Stimulated activated CD8-positive, alpha-beta memory T cell treated with anti-CD3 and anti-CD28 coated beads, Interleukin-4, amount 100 ng/mL, for 4 hours (primary cell): ENCODE measurements around the gene TSSK2.

Experiments
- DNase-seq, 2 donors: peaks; one replicate each; pipeline ENCODE4 v3.0.0-alpha.2; 2020; ENCODE audit warnings: low read depth in 2 of 2, low spot score in 1 of 2

Gene TSSK2

DNA sequence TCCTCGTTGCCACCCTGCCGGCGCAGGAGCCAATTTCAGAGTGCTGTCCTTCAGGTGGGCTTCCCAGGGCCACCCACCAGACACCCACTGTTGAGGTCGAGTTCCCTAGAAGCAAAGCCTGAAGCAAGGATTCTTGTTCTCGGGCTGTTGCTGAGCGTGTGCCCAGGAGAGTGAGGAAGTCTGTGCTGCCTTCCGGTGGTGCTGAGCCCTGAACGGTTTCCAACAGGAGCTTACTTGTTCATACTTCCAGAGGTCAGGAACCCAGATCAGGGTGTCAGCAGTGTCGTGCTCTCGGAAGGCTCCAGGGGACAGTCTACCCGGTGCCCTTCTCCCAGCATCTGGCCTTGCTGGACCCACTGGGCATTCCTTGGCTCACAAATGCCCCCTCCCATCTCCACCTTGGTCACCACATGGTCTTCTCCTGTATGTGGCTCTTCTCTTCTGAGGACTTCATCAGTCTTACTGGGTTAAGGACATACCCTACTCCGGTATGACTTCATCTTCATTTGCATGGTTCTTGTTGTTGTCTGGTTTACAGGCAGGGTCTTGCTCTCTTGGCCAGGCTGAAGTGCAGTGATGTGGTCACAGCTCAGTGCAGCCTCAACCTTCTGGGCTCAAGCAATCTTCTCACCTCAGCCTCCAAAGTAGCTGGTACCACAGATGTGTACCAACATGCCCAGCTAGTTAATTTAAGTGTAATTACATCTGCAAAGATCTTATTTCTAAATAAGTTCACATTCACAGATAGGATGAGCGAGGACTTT, 36.2 kb downstream of the TSSK2 start:
- DNase-seq: no peak

DNA sequence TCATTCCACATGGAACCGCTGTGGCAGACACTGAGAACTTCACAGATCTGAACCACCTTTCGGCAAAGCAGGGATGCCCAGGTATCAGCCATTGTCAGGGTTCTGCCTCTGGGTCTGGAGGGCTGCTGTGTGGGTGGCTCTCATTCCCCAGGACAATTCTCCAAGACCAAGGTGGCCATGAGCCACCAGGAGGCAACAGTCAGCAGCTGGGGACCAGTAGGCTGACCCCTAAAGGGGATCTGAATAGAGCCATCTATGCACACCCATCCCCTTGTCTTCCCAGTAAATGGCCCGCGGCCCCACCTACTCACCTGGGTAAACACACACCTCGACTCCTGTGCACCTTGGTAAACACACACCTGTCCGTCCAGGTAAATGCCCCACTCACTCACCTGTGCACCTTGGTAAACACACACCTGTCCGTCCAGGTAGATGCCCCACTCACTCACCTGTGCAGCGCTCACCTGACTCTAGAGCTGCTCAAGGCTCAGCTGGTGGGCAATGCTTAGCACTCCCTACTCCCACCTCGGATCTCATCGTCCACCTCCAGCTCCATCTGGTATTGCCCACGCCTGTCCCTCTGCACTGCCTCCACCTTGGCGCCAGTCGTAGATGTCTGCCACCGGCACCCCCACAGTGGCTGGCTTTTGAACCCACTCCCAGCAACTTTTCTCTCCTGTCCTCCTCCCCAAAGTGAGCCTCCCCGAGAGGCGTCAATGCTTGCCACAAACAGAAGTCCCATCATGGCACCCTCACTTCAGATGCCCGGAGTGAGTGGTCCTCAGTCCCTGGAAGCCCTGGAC, 37.2 kb downstream of the TSSK2 start:
- no peak for DNase-seq

DNA sequence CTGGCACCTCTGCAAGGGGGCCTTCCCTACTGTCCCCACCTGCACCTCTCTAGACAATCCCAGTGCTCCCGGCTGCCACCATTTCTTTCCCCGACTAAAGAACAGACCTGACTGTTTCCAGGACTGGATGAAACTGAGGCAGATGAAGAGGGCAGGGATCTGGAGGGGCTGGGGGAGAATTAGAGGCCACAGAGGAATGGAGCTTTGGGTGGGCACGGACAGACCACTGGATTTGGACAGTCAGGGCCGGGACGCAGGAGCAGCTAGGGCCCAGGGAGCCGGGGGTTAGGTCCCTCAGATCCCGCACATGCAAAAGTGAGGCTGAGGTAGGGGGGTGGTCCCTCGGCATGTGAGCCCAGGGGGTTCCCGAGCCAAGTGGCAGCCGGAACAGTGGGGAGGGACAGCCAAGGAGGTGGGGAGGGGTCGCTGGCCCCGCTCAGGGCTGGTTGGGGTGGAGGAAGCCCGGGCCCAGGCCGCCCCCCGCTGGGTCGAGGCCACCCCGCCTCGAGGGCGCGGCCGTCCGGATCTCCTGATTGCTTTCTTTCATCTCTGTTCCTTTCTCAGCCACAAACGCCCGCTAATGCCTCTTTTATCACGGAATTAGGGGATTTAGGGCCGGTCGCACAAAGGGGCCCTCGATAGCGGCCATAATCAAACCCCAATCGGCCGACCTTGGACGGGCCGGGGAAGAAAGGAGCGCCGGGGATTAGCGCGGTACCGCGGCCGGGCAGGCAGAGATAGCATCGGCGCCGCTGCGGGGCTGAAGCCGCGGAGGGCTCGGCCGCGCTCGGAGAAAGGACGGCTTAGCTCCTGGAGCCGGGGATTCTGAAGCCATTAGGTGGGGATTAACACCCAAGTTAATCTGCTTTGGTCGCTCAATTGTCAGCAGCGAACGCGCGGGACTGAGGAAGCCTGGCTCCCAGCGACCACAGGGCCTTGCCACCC, 38.2 kb downstream of the TSSK2 start:
- no peak for DNase-seq

DNA sequence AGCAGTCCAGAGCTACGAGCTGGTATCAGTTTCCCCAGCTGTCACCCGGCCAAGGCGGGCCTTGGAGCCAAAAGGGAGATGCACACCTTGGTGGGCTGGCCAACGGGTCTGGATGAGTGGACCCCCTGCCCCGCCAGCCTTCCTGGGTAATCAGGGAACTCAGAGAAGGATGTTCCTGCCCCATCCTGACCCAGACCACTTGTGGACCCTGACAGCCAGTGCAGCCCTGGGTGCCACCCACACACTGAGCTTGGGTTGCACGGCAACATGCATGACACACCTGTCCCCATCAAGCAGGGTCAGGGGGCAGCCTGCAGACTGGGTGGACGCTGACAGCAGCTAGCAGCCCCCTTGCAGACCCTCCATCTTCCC, 38.8 kb downstream of the TSSK2 start:
- no peak for DNase-seq

DNA sequence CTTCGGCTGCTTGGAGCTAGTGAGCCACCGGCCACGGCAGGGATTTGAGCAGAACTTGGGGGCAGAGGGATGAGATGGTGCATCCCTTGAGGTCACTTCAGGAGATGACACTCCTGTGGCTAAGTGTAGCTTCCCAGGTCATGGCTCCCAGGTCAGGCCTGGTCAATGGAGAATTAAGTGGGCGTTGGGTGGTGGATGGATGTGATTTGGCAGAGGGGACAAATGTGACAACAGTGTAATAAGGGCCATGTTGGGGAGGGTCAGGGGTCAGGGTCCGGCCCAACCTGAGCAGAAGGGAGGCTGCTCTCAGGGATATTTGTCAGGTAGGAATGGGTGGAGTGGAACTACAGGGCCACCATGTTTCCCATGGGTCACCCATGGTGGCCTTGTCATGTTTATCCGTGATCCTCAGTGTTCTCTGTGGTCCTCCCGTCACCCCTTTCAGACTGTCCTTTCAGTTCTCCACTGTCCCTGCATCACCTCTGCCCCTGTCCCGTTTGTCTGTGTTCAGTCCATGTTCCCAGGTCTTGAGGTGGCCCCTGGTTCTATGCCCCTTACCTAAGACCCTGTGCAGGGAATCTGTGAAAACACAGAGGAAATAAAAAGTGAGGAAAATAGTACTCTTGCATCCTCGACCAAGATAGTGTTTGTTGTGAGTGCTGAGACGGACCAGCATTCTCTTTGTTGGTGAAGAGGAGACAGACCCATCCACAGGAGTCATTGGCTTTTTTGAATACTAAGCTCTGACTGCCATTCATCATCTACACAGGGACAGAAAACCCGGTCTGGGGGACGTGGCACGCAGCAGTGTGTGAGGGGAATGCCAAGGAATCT, 41.3 kb downstream of the TSSK2 start:
- no peak for DNase-seq

DNA sequence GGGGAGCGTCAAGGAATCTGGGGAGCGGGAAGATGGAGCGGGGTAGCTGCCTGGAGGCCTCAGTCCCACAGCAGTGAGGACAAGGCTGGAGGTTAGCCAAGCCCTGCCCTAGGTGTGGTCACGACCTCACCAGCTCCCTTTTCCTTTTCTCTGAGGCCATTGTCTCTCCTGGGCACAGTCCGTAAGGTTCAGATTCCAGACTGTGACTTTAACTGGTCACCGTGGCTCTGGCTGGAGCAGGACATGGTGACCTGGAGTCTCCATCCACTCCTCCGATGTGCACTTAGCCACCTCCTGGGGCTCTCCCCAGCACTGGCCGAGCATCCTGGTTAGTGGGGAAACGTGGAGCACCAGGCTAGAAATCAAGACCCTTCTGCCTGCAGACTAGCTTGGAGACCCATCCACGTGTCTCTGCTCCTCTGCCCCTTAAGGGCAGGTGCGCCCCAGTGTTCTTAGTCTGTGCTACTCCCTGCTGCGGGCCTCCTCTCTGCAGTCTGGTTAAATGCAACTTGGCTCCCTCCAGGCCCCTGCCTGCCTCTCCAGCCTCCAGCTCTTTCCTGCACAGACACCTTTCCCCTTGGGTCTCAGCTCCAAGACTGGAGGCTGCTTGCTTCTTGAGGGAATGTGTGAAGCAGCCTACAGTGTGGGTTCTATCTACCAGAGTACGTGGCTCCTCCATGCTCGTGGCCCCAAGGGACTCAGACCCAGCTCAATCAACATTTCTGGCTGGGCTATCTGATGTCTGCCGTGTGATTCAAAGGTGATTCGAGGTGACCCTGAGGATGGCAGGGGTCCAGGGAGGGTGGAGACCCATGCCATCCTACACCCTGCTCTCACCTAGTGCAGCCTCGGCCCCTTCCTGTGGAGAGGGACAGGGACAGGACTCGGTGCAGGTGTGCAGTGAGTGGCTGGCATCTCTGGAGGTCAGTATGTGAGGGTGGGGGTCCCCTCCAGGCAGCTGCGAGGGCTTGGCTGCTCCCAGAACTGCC, 42.2 kb downstream of the TSSK2 start:
- no peak for DNase-seq

DNA sequence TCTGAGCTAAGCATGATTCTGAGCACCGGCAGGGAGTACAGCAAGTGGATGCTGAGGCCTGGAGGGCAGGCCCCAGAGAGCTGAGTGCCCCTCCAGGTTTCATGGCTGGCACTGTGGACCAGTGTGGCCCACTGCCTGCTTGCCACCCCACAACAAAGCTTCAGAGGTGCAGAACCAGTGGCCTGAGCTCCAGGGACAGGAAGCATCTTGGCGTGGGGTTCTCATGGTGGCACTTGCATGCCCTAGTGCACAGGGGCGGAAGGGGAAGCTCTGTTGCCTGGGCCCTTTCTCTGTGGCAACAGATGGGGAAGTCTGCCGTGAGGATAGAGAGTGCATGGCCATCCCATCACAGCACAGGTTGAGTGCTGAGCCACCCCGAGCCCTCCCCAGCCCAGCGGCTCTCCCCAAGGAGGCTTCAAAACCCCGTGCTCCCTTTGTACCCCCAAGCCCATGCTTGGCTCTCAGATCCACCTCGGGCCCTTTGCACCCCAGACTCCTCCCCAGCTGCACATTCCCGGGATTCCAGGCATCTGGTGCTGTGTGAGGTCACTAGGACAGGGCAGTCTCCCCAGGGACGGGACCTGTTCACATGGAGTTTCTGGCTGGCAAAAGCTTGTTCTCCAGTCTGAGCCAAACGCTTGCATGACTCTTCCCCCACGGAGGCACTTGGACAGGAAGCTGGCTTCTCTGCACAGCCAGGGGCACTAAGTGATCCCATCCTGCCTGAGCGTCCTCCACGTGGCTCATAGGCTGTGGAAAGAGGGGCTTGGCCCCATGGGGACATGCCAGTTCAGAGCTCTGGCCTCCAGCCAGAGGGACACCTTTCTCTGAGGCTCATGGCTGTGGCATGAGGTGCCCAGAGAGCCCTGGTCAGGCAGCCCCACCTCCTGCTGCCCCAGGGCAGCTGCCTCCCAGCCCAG, 43.3 kb downstream of the TSSK2 start:
- DNase-seq: no peak

DNA sequence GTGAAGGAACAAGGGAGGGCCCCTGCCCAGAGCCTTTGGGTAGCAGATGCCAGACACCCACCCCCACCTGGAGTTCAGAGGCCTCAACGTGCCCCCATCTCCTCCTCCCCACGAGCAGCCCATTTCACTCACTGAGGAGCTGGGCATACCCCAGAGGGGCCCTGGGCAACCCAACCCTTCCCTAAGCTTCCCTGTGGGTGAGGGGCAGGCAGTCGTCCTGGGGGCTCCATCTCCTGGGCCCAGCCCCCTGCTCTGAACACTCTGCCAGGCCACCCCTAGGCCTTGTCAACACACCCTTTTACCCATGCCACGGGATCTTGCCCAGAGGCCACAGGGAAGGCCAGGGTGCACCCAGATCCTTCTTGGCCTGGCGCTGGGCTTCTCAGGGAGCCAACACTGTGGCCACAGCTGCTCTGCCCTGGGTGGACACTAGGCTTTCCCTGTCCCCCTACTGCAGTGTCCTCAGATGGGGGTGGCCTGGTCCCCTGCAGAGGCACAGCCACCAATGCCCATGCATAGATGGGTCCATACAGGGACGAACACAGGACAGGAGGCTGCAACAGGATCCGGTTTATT, 44.0 kb downstream of the TSSK2 start:
- no peak for DNase-seq

DNA sequence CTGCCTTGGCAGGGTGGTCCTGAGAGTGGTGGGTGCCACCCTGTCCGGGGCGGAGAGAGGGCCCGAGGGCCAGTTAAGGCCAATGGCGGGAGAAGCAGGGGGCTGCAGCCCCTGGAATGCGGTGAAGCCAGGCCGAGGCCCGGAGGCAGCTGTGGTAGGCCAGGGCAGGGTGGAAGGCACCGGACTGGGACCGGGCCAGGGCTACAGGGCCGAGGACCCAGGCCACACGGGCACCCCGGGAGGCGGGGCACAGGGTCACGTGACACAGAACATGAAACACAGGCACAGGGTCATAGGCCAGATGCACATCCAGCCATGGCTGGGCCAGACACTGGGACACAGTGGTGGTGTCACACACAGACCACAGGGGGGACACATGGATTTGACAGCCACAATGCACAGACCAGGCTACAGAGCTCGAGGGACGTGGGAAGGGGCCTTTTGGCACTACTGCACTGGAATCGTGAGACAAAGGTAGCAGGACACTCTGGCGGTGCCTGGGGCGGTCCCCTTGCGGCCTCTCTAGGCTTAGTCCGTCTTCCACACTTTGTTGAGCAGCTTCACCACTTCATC, 44.6 kb downstream of the TSSK2 start:
- no peak for DNase-seq

DNA sequence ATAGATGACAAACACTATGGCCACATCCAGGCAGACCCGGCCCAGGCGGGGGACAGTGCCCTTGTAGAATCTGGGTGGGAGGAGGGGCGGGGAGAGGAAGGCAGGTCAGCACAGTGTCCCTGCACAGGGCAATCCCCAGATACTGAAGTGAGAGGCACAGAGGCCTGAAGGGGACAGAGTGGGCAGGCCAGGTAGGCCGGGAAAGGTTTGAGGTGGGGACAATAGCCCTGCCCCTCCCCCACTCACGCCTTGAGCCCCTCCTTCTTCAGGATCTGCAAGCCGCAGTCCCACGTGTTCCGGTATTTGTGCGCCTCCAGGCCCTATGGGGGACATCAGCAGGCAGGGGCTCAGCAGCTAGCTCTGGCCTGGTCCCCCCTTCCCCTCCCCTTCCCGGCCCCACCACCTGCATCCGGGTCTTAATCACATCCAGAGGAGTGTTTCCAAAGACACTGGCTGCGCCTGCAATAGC, 45.1 kb downstream of the TSSK2 start:
- DNase-seq: no peak

DNA sequence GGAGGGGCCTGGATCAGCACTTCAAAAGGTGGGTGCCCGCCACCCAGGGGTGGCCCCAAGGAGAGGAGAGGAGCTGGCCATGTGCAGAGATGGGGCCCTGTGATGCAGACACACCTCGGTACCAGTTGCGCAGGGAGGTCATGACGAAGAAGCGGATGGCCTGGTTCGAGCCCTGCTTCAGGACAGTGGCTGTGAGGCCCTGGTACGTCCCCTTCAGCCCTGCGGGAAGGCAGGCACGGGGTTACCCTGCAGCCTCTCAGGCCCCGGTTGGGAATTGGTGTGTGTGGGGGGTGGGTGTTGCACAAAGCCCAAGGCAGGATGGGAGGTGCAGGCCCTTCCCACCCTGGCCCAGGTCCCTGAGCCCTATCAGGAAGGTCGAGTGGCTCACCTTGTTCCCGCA, 45.6 kb downstream of the TSSK2 start:
- DNase-seq: no peak

DNA sequence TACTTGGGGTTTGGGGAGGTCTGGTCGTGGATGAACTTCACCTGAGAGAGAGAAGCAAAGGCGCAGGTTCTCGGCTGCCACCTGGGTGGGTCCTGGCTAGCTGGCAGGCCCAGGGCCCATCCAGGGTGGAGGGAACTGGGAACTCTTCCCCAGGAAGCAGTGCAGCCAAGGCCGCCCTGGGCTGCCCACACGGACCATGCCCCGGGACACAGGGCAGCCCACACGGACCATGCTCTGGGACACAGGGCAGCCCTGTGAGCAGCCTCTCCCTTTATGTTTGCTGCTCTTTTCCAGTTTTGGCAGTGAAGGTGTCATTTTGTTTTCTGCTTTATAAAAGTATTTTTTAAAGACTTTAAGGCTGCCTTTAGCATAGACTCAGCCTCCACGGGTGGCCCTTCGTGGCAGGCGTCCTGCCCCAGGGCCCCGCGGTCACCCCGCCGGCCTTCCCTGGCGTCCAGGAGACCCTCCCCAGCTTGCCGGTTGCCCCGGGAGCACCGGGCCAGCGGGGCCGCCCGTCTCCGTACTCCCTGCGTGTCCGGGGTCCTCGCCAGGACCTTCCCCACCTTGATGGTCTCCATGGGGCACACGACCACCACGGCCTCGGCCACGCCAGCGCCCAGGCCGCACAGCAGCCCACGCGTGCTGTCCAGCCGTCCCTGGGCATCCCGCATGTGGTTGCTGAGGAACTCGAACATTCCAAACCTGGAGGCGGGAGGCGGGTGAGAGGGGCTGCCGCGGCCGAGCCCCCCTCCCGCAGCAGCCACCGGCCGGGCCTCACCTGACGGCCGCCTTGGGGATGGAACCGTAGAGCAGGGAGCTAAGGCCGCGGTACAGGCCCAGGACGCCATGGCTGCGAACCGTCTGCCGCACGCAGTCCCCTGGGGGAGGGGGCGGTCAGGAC, 46.3 kb downstream of the TSSK2 start:
- no peak for DNase-seq

DNA sequence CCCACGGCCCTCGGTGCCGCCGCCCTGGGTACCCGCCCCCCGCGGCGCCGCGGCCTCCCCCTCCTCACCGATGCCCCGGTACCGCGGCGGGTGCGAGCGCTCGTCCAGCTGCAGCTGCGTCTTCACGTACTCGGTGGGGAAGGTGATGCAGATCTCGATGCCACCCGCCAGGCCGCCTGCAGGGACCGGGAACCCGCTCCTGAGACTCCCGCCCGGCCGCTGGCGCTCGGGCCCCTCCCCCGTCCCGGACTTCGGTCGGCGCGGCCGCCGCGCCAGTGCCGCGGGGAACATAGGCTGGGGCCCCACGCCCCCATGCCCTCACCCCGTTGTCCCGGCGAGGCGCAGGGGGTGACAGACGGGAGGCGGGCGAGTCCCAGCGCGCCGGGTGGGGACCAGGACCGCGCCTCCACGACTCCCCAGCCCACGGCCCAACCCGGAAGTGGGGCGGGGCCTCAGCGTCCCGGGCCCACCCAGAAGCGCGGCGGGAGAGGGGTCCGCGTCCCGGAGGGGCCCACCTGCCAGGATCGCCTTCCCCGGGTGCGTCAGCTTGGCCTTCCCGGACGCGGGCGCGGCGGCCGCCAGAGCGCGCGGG, 47.1 kb downstream of the TSSK2 start:
- DNase-seq: peak in 1 of 2 donors; percentile 29

DNA sequence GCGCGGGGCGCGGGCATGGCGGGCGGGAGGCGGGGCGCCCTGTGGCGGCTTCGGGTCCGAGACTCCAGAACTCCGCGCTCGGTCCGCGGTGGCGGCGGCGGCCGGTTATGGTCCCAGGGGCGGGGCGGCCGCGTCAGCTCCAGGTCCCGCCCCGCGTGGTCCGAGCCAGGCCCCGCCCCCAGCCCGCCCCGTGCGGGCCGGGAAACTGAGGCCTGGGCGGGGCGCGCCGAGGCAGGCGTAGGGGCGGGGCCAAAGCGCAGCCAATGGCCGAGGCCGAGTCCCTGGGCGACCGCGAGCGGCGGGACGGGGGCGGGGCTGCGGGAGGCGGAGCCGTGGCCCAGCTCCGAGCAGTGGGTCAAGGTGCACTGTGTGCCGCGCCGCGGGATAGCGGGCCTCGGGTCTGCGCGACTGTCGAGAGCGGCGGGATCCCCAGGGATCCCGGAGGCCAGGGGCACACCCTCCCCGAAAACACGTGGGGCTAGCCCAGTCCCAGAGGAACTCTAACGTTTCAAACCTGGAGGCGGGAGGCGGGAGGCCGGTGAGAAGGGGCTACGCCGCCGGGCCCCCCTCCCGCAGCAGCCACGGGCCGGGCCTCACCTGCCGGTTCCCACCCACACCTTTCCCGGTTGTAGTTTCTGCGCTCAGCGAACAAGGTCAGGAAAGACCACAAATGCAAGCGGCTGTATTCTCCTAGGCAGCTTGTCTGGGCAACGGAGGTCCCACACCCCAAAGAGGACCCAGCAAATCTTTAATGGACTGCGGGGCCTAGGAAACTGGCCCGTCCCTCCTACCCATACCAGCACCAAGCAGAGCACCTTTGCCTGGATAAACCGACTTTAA, 47.8 kb downstream of the TSSK2 start, which contains the start of gene SLC25A1:
TSS of gene SLC25A1 (minus strand) at position 80 of the 840 bp plus-strand sequence. CDS start at position 17, 63 bp downstream.
- peak; percentile 49 to 71 for DNase-seq

DNA sequence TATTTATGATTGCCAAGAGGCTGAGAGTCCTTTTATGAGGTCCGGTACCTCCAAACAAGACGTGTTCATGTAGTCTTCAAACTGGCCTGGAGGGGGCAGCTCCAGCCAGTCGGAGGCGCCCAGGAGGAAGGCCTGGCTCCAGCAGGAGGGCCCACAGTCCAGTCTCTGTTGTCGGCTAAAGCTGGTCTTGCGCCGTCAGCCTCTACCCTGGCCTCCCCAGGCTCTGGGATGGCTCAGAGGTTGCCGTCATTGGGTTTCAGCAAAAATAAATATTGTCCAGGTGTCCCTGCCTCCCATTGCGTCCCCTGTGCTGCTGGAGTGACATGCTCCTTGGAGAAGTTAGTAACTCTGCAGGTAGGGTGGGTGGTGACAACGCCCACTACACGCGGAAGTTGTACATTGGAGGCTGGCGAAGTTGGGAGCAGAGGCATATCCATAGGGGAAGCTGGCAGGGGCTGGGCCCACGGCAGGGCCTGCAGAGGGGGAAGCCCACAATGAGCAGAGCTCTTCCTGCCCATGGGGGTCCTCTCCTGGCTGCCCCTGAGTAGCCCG, 48.5 kb downstream of the TSSK2 start:
- DNase-seq: no peak
